Measurements from ENCODE around the gene KRTAP24-1. TPM values are rescaled to one million over a fixed set of nuclear protein-coding genes. Genes with fewer than 3 reads are reported as not detected.

Gene KRTAP24-1
- polyA plus RNA-seq, 1 experiment, result not detected

DNA sequence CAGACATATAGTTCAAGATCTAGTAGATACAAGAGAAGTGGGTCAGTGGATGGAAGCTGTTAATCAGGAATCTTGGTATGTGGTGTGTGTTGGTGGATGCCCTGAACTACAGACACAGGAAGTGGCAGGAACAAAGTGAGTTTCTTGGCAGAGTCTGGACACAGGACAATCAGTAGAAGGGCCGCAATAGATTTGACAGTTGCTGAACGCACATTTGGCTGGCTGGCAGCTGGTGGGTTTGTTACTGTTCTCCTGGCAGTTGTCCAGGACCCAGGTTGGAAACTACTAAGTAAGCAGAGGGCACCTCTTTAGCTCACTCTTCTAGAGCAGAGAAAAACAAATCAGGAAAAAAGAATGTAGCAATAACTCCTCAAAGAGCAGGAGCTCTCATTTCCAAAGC, 24.1 kb upstream of the KRTAP24-1 start:
- Histone ChIP-seq H3K27me3 (ENCODE audit: control insufficient read depth, insufficient read depth, low read length) (no peaks in the 10 kb centered on the region), H3K36me3 (ENCODE audit: control insufficient read depth, insufficient read depth, low read length) (no peaks in the 10 kb centered on the region), H3K4me3 (ENCODE audit: low read depth, low read length) (no peak overlapping the region)
- TF ChIP-seq, protein P1, sequence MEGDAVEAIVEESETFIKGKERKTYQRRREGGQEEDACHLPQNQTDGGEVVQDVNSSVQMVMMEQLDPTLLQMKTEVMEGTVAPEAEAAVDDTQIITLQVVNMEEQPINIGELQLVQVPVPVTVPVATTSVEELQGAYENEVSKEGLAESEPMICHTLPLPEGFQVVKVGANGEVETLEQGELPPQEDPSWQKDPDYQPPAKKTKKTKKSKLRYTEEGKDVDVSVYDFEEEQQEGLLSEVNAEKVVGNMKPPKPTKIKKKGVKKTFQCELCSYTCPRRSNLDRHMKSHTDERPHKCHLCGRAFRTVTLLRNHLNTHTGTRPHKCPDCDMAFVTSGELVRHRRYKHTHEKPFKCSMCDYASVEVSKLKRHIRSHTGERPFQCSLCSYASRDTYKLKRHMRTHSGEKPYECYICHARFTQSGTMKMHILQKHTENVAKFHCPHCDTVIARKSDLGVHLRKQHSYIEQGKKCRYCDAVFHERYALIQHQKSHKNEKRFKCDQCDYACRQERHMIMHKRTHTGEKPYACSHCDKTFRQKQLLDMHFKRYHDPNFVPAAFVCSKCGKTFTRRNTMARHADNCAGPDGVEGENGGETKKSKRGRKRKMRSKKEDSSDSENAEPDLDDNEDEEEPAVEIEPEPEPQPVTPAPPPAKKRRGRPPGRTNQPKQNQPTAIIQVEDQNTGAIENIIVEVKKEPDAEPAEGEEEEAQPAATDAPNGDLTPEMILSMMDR (IDR thresholded peaks at IDR 0.05; ENCODE audit: insufficient read depth, low read depth, low read length), result no peak
- no peak for DNase-seq (ENCODE audit: low read depth)
- POLR2A ChIA-PET, result no interaction called here
- CTCF ChIA-PET, result no interaction called here

DNA sequence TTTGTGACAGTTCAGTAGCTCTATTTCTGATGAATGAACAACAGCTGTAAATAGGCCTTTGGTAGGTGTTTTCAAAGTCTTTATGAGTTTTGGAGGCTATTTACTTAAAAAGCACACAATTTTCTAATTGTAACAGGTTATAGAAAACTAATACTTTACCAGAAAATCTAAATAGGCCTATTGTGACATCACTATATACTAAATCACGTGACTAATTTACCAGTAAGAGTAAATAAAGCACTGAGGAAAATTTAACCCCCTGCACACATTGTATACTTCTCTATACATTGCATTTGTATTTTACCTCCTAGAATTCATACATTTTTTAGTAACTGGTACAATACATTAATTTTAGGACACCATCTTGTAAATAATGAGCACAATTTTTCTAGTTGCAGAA, 22.4 kb upstream of the KRTAP24-1 start:
- Histone ChIP-seq H3K27me3 (ENCODE audit: control insufficient read depth, insufficient read depth, low read length) (no peaks in the 10 kb centered on the region), H3K4me3 (ENCODE audit: low read depth, low read length) (no peak overlapping the region), H3K36me3 (ENCODE audit: control insufficient read depth, insufficient read depth, low read length) (no peaks in the 10 kb centered on the region)
- ChIA-PET CTCF (no interaction called here), POLR2A (no interaction called here)
- DNase-seq (ENCODE audit: low read depth), result no peak
- TF ChIP-seq, protein P1 (IDR thresholded peaks at IDR 0.05; ENCODE audit: insufficient read depth, low read depth, low read length), result no peak

DNA sequence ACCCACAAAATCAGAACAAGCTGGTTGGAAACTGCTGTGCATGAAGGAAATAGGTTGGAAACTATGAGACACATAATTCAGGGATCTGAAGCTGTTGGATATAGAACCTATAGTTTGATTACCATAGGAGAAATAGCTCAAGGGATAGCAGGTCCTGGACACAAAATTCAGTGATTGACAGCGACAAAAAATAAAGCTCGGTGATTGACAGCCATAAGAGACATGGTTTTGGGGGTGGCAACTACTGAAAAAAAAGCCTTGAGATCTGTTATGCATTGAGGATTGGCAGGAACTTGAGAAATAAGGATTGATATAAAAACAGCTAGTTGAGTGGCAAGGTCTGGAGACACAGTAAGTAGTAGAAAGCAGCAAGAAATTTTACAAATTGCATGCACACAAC, 6.5 kb upstream of the KRTAP24-1 start, which contains the start of gene KRTAP25-1:
TSS of gene KRTAP25-1 (minus strand) at position 300 of the 400 bp plus-strand sequence. CDS start at position 276, 24 bp downstream.
- ChIA-PET CTCF (no interaction called here), POLR2A (no interaction called here)
- H3K27me3 ChIP-seq (ENCODE audit: control insufficient read depth, insufficient read depth, low read length), result no peaks in the 10 kb centered on the region
- no peaks in the 10 kb centered on the region for H3K36me3 ChIP-seq (ENCODE audit: control insufficient read depth, insufficient read depth, low read length)
- TF ChIP-seq, protein P1 (IDR thresholded peaks at IDR 0.05; ENCODE audit: insufficient read depth, low read depth, low read length), result no peak
- no peak within 1 kb of the TSS for H3K4me3 ChIP-seq (ENCODE audit: low read depth, low read length)
- no peak for DNase-seq (ENCODE audit: low read depth)

DNA sequence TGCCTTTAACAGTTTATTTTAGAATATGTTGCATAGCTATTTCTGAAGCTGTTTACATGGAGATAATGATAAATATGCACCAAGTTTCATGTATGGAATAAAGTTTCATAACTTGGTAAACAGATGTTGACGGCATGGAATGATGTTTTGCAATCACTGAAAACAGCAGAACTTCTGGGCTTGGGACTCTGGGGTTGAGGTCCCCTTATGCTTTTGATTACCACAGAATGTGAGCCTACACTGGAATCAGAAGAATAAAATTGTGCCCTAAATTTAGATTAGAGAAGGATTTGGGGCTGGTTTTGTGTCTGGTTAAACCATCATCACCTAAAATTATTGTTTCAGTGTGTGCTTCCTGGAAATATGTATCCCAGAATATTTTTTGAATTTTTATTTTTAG, 11.1 kb downstream of the KRTAP24-1 start:
- POLR2A ChIA-PET, result no interaction called here
- H3K36me3 ChIP-seq (ENCODE audit: control insufficient read depth, insufficient read depth, low read length), result no peaks in the 10 kb centered on the region
- H3K4me3 ChIP-seq (ENCODE audit: low read depth, low read length), result no peak overlapping the region
- no peaks in the 10 kb centered on the region for H3K27me3 ChIP-seq (ENCODE audit: control insufficient read depth, insufficient read depth, low read length)
- CTCF ChIA-PET, result no interaction called here
- DNase-seq (ENCODE audit: low read depth), result no peak
- TF ChIP-seq, protein P1 (IDR thresholded peaks at IDR 0.05; ENCODE audit: insufficient read depth, low read depth, low read length), result no peak

DNA sequence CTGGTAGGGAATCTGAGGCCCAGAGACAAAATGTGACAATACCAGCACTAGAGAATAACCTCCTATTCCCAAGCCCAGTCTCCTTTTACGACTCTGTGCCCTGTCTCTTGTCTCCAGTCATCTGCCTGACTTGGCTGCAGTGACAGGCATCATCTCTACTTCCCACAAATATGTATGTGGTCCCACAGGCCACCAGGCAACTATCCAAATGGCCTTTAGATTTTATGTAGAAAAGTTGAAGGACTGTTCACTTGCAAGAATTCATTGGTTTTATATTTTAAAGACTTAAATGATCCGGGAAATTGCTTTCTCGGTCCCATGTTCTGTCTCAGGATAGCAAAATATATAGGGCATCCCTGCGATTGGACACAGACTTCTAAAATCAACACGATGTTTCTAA, 11.6 kb downstream of the KRTAP24-1 start:
- CTCF ChIA-PET, result no interaction called here
- TF ChIP-seq, protein P1 (IDR thresholded peaks at IDR 0.05; ENCODE audit: insufficient read depth, low read depth, low read length), result no peak
- no peaks in the 10 kb centered on the region for H3K36me3 ChIP-seq (ENCODE audit: control insufficient read depth, insufficient read depth, low read length)
- no peaks in the 10 kb centered on the region for H3K27me3 ChIP-seq (ENCODE audit: control insufficient read depth, insufficient read depth, low read length)
- no peak for DNase-seq (ENCODE audit: low read depth)
- H3K4me3 ChIP-seq (ENCODE audit: low read depth, low read length), result no peak overlapping the region
- POLR2A ChIA-PET, result no interaction called here
